Gastrocnemius medialis (tissue), 4 donors: ENCODE measurements around the gene SPEF2.

Experiments used
- POLR2A ChIP-seq, 2 donors: fragments of 450-650 bp; IDR thresholded peaks; one replicate each; pipeline ENCODE4 v1.6.1; 2017; ENCODE audit warnings: antibody characterized with exemption in 2 of 2, mild to moderate bottlenecking in 2 of 2, moderate library complexity in 2 of 2
- TF ChIP-seq, protein P1 (sequence below), 5 experiments: fragments of 450-650 bp in 3 of 5; fragments of 200-600 bp in 2 of 5; sonication (generic) in 2 of 5; IDR thresholded peaks in 4 of 5; conservative IDR thresholded peaks in 1 of 5; 1 replicate in 4 of 5; 2 replicates in 1 of 5; pipeline ENCODE4 v1.5.1; 2016 to 2019; ENCODE audit warnings: antibody characterized with exemption in 5 of 5, mild to moderate bottlenecking in 3 of 5, moderate library complexity in 3 of 5

DNA sequence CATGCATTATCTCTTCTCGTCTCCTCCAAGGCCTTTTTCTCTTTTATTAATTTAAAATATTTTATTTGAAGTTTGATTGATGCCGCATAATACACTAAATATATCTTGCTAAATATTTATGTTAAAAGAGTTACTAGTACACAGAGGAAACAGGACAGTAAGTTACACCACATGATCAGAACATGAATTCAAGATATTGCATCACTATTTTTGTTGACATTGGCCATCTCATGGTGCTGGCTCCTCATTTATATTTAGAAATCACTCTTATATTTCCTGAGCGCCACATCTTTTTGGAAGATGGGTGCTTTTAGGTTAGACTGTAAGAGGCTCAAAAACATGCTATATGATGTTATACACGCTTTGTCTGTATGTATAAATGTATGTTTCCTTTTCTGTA is 23.0 kb downstream of the SPEF2 start:
- TF ChIP-seq POLR2A (IDR thresholded peaks at IDR 0.05) = no peak
- TF ChIP-seq, protein P1, sequence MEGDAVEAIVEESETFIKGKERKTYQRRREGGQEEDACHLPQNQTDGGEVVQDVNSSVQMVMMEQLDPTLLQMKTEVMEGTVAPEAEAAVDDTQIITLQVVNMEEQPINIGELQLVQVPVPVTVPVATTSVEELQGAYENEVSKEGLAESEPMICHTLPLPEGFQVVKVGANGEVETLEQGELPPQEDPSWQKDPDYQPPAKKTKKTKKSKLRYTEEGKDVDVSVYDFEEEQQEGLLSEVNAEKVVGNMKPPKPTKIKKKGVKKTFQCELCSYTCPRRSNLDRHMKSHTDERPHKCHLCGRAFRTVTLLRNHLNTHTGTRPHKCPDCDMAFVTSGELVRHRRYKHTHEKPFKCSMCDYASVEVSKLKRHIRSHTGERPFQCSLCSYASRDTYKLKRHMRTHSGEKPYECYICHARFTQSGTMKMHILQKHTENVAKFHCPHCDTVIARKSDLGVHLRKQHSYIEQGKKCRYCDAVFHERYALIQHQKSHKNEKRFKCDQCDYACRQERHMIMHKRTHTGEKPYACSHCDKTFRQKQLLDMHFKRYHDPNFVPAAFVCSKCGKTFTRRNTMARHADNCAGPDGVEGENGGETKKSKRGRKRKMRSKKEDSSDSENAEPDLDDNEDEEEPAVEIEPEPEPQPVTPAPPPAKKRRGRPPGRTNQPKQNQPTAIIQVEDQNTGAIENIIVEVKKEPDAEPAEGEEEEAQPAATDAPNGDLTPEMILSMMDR (IDR thresholded peaks at IDR 0.05 in 4 of 5, conservative IDR thresholded peaks at IDR 0.05 in 1 of 5) = no peak
